HCT116 (cell line): ENCODE data around the gene EMILIN2. TPM values are rescaled to one million over a fixed set of nuclear protein-coding genes. Genes with fewer than 3 reads are reported as not detected.
A peak's percentile ranks its signal among the peaks of the same experiment; 100 is the strongest.

ENCODE experiments used
- CTCF ChIP-seq, 3 experiments: fragments of 200-600 bp in 1 of 3; sonication (generic) in 1 of 3; IDR thresholded peaks in 2 of 3; conservative IDR thresholded peaks in 1 of 3; 2 replicates each; pipeline ENCODE4 v1.5.1; 2012 to 2017; ENCODE audit warnings: low read depth in 2 of 3, low read length in 2 of 3, antibody characterized with exemption in 1 of 3, borderline replicate concordance in 1 of 3, control low read depth in 1 of 3, mild to moderate bottlenecking in 1 of 3, mixed read lengths in 1 of 3, mixed run types in 1 of 3, moderate library complexity in 1 of 3; ENCODE audit not compliant: insufficient read depth in 1 of 3
- ELF1 ChIP-seq: IDR thresholded peaks from 2 replicates; pipeline ENCODE4 v1.6.1; 2012; ENCODE audit warnings: low read depth, borderline replicate concordance
- POLR2A ChIP-seq: IDR thresholded peaks from 2 replicates; pipeline ENCODE4 v1.7.0; 2011; ENCODE audit warnings: borderline replicate concordance; ENCODE audit not compliant: insufficient read depth, insufficient read length; ENCODE audit errors: extremely low read depth
- RAD21 ChIP-seq: IDR thresholded peaks from 2 replicates; pipeline ENCODE4 v1.6.1; 2012; ENCODE audit warnings: low read depth, mild to moderate bottlenecking
- TCF7L2 ChIP-seq: IDR thresholded peaks from 2 replicates; pipeline ENCODE4 v1.7.0; 2011; ENCODE audit warnings: borderline replicate concordance, inconsistent platforms; ENCODE audit not compliant: insufficient read depth, insufficient read length; ENCODE audit errors: extremely low read depth
- ZFX ChIP-seq: fragments of 450-650 bp; IDR thresholded peaks from 2 replicates; pipeline ENCODE4 v1.6.1; 2017
- total RNA-seq: library from RNA; stranded (reverse); gene quantifications from one replicate; pipeline ENCODE4 v1.2.1, GENCODE V29; 2021; ENCODE audit not compliant: unreplicated experiment
- TF ChIP-seq, protein P1 (sequence below): IDR thresholded peaks from 2 replicates; pipeline ENCODE4 v1.6.1; 2011; ENCODE audit warnings: mild to moderate bottlenecking, low read length, moderate library complexity; ENCODE audit not compliant: insufficient replicate concordance; ENCODE audit errors: extremely low read depth

EMILIN2 gene
- total RNA-seq, 1 experiment from 2014 or later, result 23.4 TPM

DNA sequence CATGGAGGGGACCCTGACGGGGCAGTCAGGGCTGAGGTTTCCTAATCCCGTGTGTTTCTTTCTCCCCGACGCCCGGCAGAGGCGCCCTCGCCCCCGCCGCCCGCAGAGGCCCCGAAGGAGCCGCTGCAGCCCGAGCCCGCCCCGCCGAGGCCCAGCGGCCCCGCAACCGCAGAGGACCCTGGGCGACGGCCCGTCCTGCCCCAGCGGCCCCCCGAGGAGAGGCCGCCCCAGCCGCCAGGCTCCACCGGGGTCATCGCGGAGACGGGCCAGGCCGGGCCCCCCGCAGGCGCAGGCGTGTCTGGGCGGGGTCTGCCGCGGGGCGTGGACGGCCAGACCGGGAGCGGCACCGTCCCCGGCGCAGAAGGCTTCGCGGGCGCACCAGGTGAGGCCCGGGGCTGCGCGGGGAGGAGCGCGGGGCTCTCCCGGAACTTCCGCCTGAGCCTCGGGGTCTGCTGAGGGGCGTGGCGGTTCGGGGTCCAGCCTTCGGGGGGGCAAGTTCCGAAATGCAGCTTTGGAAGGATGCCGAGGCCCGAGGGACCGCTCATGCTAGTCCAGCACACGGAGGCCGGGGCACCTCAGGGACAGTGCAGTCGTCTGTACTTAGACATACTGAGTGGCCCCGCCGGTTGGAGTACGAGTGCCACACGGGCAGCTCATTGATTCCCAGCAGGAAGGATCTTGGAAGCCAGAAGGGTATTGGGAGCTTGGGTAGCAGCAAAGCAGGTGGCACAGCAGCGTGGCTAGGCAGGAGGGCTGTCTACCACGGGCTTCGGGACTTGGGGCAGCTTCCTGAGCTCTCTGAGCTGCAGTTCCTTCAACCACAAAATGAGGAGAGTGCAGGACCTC lies 60.1 kb downstream of the EMILIN2 start (continued):
- TF ChIP-seq POLR2A (peak; percentile 49), CTCF (IDR thresholded peaks at IDR 0.05 in 2 of 3, conservative IDR thresholded peaks at IDR 0.05 in 1 of 3; ENCODE audit: borderline replicate concordance in 1 of 3, insufficient read depth in 1 of 3, low read depth in 2 of 3, low read length in 2 of 3) (peak in 2 of 3 experiments; percentile 20 to 27; a peak in 2 of 6 replicates), ELF1 (no peak), RAD21 (no peak), ZFX (peak; percentile 74), TCF7L2 (no peak)
- TF ChIP-seq, protein P1, sequence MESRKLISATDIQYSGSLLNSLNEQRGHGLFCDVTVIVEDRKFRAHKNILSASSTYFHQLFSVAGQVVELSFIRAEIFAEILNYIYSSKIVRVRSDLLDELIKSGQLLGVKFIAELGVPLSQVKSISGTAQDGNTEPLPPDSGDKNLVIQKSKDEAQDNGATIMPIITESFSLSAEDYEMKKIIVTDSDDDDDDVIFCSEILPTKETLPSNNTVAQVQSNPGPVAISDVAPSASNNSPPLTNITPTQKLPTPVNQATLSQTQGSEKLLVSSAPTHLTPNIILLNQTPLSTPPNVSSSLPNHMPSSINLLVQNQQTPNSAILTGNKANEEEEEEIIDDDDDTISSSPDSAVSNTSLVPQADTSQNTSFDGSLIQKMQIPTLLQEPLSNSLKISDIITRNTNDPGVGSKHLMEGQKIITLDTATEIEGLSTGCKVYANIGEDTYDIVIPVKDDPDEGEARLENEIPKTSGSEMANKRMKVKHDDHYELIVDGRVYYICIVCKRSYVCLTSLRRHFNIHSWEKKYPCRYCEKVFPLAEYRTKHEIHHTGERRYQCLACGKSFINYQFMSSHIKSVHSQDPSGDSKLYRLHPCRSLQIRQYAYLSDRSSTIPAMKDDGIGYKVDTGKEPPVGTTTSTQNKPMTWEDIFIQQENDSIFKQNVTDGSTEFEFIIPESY, result no peak
